GM10266 (cell line): ENCODE measurements around the gene HSF4.

Source experiments
- DNase-seq: peaks from one replicate; pipeline ENCODE4 v3.0.0; 2012; ENCODE audit errors: extremely low spot score
- TF ChIP-seq, protein P1 (sequence below): IDR thresholded peaks from 2 replicates; pipeline ENCODE4 v1.5.1; 2012; ENCODE audit warnings: mild to moderate bottlenecking, low read depth; ENCODE audit not compliant: control insufficient read depth, insufficient read depth; ENCODE audit errors: missing control alignments

HSF4 gene

GRCh38 chr16:67176662-67177061, 12.1 kb downstream of the HSF4 start:
- TF ChIP-seq, protein P1, sequence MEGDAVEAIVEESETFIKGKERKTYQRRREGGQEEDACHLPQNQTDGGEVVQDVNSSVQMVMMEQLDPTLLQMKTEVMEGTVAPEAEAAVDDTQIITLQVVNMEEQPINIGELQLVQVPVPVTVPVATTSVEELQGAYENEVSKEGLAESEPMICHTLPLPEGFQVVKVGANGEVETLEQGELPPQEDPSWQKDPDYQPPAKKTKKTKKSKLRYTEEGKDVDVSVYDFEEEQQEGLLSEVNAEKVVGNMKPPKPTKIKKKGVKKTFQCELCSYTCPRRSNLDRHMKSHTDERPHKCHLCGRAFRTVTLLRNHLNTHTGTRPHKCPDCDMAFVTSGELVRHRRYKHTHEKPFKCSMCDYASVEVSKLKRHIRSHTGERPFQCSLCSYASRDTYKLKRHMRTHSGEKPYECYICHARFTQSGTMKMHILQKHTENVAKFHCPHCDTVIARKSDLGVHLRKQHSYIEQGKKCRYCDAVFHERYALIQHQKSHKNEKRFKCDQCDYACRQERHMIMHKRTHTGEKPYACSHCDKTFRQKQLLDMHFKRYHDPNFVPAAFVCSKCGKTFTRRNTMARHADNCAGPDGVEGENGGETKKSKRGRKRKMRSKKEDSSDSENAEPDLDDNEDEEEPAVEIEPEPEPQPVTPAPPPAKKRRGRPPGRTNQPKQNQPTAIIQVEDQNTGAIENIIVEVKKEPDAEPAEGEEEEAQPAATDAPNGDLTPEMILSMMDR = no peak
- DNase-seq = no peak

DNA sequence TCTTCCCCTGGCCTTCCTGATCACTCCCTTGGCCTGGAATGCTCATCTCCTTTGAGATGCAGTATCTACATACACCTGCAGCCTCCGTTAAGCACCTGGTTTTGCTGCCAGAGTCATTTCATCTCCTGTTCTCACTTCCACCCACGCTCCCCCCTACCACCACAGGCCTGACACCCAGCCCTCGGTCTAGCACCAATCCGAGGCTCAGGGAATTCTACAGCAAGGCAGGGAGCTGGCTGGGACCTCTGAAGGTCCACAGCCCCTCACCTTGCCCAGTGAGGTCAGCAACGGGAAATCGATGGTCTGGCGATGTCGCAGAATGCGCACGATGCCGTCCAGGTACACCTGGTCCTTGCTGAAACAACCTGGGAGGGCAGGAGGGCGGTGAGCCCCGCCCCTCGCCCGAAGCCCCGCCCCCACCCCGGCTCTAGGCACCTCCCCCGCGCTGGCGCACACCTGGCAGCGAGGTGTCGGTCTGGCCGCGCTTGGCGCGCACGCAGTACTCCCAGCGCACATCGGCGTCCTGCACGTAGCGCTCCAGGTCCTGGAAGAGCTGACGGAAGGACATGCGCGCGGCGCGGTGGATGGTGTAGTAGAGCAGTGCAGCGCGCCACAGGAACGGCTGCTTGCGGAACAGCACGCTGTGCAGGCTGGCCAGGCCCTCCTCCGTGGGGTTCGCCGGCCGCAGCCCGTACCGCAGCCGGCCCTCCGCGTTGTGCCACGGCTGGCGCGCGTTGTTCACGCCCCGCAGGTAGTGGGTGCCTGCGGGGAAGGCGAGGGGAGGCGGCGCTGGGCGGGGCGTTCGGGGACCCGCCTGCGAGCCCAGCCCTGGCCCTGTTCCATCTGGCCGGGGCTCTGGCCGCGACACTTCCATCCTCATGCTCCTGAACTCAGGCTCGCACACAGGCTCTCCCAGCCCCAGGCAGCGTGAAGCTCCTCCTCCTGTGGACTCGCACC, 13.5 kb downstream of the HSF4 start:
- TF ChIP-seq, protein P1 = no peak
- no peak for DNase-seq

GRCh38 chr16:67179421-67180080, 15.0 kb downstream of the HSF4 start:
- no peak for DNase-seq
- TF ChIP-seq, protein P1 = peak; percentile 30

DNA sequence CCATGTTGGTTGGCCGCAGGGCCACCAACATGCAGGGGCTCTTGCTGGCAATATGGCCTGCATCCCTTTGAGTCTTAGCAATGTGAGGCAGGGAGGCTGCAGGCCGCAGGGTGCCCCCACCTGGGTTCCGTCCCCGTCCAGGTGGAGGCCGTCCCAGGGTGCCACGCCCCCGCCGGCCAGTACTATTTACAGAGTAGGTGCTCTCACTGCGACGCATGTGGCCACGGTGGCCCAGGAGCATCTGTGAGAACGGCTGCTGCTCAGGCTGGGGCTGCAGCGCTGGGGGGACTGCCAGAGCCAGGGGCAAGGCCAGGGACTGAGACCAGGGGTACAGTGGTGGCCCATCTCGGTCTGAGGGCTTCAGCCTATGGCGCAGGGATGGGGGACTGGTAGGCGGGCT, 15.6 kb downstream of the HSF4 start:
- DNase-seq = no peak
- TF ChIP-seq, protein P1 = no peak

DNA sequence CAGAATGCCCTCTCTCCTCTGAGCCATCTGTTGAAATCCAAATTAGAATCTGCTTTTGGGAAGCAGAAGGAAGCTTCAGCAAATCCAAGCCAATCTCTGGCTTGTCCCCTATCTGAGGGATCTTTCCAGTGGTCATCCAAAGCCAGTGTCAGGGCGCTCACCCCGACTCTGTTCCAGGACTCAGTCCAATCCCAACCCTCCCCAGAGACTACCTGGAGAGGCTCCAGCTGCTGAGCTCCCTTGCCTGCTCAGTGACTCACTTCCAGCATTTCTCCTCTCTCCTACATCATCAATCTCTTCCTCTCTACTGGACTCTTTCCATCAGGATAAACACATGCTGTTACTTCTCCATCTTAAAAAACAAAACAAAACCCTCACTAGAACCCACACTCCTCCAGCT, 16.8 kb downstream of the HSF4 start:
- no peak for DNase-seq
- TF ChIP-seq, protein P1 = no peak

DNA sequence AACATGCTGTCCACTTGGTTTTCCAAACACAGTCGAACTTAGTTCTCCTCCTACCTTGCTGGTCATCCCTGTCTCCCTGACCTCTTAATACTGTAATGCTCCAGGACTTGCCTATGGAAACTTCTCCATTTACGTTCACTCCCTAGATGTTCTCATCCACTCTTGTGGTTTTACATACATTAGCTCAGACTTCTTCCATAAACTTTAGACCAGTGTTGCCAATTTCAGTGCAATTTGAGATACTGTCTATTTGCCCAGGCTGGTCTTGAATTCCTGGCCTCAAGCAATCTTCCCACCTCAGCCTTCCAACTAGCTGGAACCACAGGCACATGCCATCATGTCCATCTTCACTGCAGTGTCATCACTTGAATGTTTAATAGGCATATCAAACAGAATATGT, 17.7 kb downstream of the HSF4 start:
- TF ChIP-seq, protein P1 = no peak
- no peak for DNase-seq

- TF ChIP-seq, protein P1 = no peak
- no peak for DNase-seq
These were observed 18.7 kb downstream of the HSF4 start for GRCh38 chr16:67183284-67183626.
